CD4-positive, alpha-beta T cell treated with Interleukin-21 for 1 hour (primary cell): ENCODE results near the gene AKR1C3.

Experiments used
- DNase-seq: peaks from one replicate; pipeline ENCODE4 v3.0.0-alpha.2; 2020

AKR1C3 gene

GRCh38 chr10:5142199-5142598 lies 48.0 kb downstream of the AKR1C3 start:
- DNase-seq = no peak

- DNase-seq = no peak
Observed at GRCh38 chr10:5143137-5143536, 48.9 kb downstream of the AKR1C3 start.

- no peak for DNase-seq
Observed at GRCh38 chr10:5146920-5147254, 52.7 kb downstream of the AKR1C3 start.

- DNase-seq = no peak
Observed at GRCh38 chr10:5147255-5147980, 53.2 kb downstream of the AKR1C3 start.

GRCh38 chr10:5147981-5148677 lies 53.9 kb downstream of the AKR1C3 start:
- DNase-seq = no peak

GRCh38 chr10:5148678-5149032 lies 54.4 kb downstream of the AKR1C3 start:
- DNase-seq = no peak

GRCh38 chr10:5151076-5151475 lies 56.9 kb downstream of the AKR1C3 start:
- no peak for DNase-seq

- no peak for DNase-seq
Observed at GRCh38 chr10:5155951-5156350, 61.7 kb downstream of the AKR1C3 start.
